Gastrocnemius medialis (tissue), 4 donors: ENCODE measurements around the gene PAPSS2. TPM values are rescaled to one million over a fixed set of nuclear protein-coding genes. Genes with fewer than 3 reads are reported as not detected.

Experiments used
- ATAC-seq, 2 donors: fragments of 150-250 bp; one replicate each; pipeline ENCODE4 v1.9.1; 2016
- DNase-seq, 2 donors: peaks; one replicate each; pipeline ENCODE4 v3.0.0-alpha.2; 2019
- H3K27ac ChIP-seq, 4 donors: fragments of 200-600 bp; sonication (generic); 1 replicate in 1 of 4; 2 replicates in 3 of 4; pipeline ENCODE4 v1.5.1; 2016 to 2018; ENCODE audit warnings: mild to moderate bottlenecking in 2 of 4, moderate library complexity in 1 of 4
- H3K27me3 ChIP-seq, 3 donors: fragments of 200-600 bp; sonication (generic) in 2 of 3; 1 replicate in 1 of 3; 2 replicates in 2 of 3; pipeline versions ENCODE4 v1.5.1 to v1.6.0; 2016 to 2019; ENCODE audit warnings: mild to moderate bottlenecking in 1 of 3, moderate library complexity in 1 of 3
- H3K36me3 ChIP-seq, 2 donors: fragments of 200-600 bp; sonication (generic) in 1 of 2; one replicate each; pipeline ENCODE4 v1.5.1; 2017 to 2018
- H3K4me1 ChIP-seq, 2 donors: fragments of 200-600 bp; sonication (generic) in 1 of 2; one replicate each; pipeline ENCODE4 v1.5.1; 2016 to 2017; ENCODE audit warnings: mild to moderate bottlenecking in 2 of 2
- H3K4me3 ChIP-seq, 4 donors: fragments of 200-600 bp; sonication (generic) in 3 of 4; 1 replicate in 1 of 4; 2 replicates in 3 of 4; pipeline ENCODE4 v1.5.1; 2016 to 2019; ENCODE audit warnings: mild to moderate bottlenecking in 2 of 4
- H3K9me3 ChIP-seq, 3 donors: fragments of 200-600 bp; sonication (generic) in 2 of 3; 1 replicate in 1 of 3; 2 replicates in 2 of 3; pipeline ENCODE4 v1.5.1; 2016 to 2019
- CTCF ChIP-seq, 5 experiments: fragments of 450-650 bp in 3 of 5; fragments of 200-600 bp in 2 of 5; sonication (generic) in 2 of 5; IDR thresholded peaks in 4 of 5; conservative IDR thresholded peaks in 1 of 5; 1 replicate in 4 of 5; 2 replicates in 1 of 5; pipeline ENCODE4 v1.5.1; 2016 to 2019; ENCODE audit warnings: antibody characterized with exemption in 5 of 5, mild to moderate bottlenecking in 3 of 5, moderate library complexity in 3 of 5
- POLR2A ChIP-seq, 2 donors: fragments of 450-650 bp; IDR thresholded peaks; one replicate each; pipeline ENCODE4 v1.6.1; 2017; ENCODE audit warnings: antibody characterized with exemption in 2 of 2, mild to moderate bottlenecking in 2 of 2, moderate library complexity in 2 of 2
- in situ Hi-C, 4 donors: fragments of 200-750 bp; cut with MboI; loops; one replicate each; pipeline versions ENCODE4 v1.15.0 to v1.8.0; 2017; ENCODE audit warnings: low sequenced_read_pairs in 4 of 4
- intact Hi-C: fragments of 100-400 bp; cut with DNase I; formaldehyde crosslinking; loops from one replicate; pipeline ENCODE4 v1.15.1; 2023; ENCODE audit warnings: low total_unique reads
- total RNA-seq, 4 donors: library from RNA; depleted of rRNA; stranded (reverse); fragments of >200 nt; gene quantifications; one replicate each; pipeline versions ENCODE4 v1.1.0 to v1.2.3, GENCODE V29; 2016

PAPSS2 gene
- total RNA-seq, 4 donors from 2014 or later, result 2.7 to 8.7 (median 6.8) TPM

DNA sequence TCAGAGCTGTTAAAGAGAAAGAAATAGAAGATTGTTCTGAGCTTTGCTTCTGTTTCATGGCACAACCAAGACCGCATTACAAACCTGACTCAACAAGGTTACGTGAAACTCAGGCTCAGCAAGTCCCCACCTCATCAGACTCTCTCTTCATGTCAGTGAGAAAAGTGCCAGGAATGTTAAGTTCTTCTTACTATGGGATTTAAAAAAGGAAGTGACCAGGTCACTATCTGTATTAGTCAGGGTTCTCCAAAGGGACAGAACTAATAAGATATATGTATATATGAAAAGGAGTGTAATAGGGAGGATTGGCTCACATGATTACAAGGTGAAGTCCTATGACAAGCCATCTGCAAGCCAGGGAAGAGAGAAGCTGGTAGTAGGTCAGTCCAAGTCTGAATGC, 25.4 kb upstream of the PAPSS2 start:
- H3K4me3 ChIP-seq, result no peak overlapping the region
- in situ Hi-C loops, result no loop called here
- no peak for ATAC-seq

GRCh38 chr10:87635498-87636312, 24.0 kb upstream of the PAPSS2 start:
- Histone ChIP-seq H3K27ac (no peak overlapping the region), H3K4me1 (no peaks in the 10 kb centered on the region), H3K27me3 (no peaks in the 10 kb centered on the region), H3K36me3 (no peaks in the 10 kb centered on the region), H3K4me3 (no peak overlapping the region), H3K9me3 (no peaks in the 10 kb centered on the region)
- intact Hi-C loops, result no loop called here
- in situ Hi-C loops, result no loop called here
- TF ChIP-seq CTCF (IDR thresholded peaks at IDR 0.05 in 4 of 5, conservative IDR thresholded peaks at IDR 0.05 in 1 of 5) (no peak), POLR2A (IDR thresholded peaks at IDR 0.05) (no peak)
- ATAC-seq (no peak), DNase-seq (no peak)

More for the DNA sequence above, 25.4 kb upstream of the PAPSS2 start:
- no peak for DNase-seq
- Histone ChIP-seq H3K27ac (no peak overlapping the region), H3K27me3 (no peaks in the 10 kb centered on the region), H3K36me3 (no peaks in the 10 kb centered on the region), H3K9me3 (no peaks in the 10 kb centered on the region), H3K4me1 (no peaks in the 10 kb centered on the region)
- TF ChIP-seq POLR2A (IDR thresholded peaks at IDR 0.05) (no peak), CTCF (IDR thresholded peaks at IDR 0.05 in 4 of 5, conservative IDR thresholded peaks at IDR 0.05 in 1 of 5) (no peak)
- intact Hi-C loops, result no loop called here

GRCh38 chr10:87636313-87636915, 23.3 kb upstream of the PAPSS2 start:
- DNase-seq (no peak), ATAC-seq (no peak)
- H3K4me3 ChIP-seq, result no peak overlapping the region
- no peaks in the 10 kb centered on the region for H3K9me3 ChIP-seq
- H3K4me1 ChIP-seq, result no peaks in the 10 kb centered on the region
- no peak overlapping the region for H3K27ac ChIP-seq
- no peaks in the 10 kb centered on the region for H3K27me3 ChIP-seq
- in situ Hi-C loops, result no loop called here
- no peak for TF ChIP-seq CTCF (IDR thresholded peaks at IDR 0.05 in 4 of 5, conservative IDR thresholded peaks at IDR 0.05 in 1 of 5)
- no peak for TF ChIP-seq POLR2A (IDR thresholded peaks at IDR 0.05)
- H3K36me3 ChIP-seq, result no peaks in the 10 kb centered on the region
- intact Hi-C loops, result no loop called here

DNA sequence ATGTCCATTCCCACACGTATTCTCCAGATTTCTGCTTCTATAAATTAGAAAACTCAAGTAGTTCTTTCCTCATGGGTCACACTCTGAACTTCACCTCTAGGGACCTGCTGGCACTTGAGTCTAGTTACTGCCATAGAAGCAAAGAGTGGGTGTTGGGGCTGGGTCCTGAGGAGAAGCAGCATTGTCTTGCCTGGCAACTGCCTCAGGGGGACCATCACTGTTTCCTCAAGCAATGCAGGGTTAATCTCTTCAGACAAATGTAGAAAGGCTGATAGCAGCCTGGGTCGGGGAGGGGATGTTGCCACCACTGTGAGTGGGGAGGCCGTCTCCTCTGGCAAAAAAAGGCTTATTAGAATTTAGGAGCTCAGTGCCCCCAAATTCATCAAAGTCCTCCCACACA, 20.2 kb upstream of the PAPSS2 start:
- DNase-seq, result no peak
- TF ChIP-seq POLR2A (IDR thresholded peaks at IDR 0.05), result no peak
- no peak for TF ChIP-seq CTCF (IDR thresholded peaks at IDR 0.05 in 4 of 5, conservative IDR thresholded peaks at IDR 0.05 in 1 of 5)
- no peak for ATAC-seq
- H3K4me1 ChIP-seq, result no peaks in the 10 kb centered on the region
- in situ Hi-C loops (no loop called here), intact Hi-C loops (no loop called here)
- H3K27ac ChIP-seq, result no peak overlapping the region
- H3K4me3 ChIP-seq, result no peak overlapping the region
- no peaks in the 10 kb centered on the region for H3K27me3 ChIP-seq
- no peaks in the 10 kb centered on the region for H3K36me3 ChIP-seq
- H3K9me3 ChIP-seq, result no peaks in the 10 kb centered on the region
